CD4-positive, alpha-beta T cell (primary cell): ENCODE results near the gene MSL1. TPM values are rescaled to one million over a fixed set of nuclear protein-coding genes. Genes with fewer than 3 reads are reported as not detected.

Experiments
- ATAC-seq: fragments of 200-7000 bp; cut with Tn5 transposase; one replicate; pipeline ENCODE4 v1.10.0; 2022; ENCODE audit warnings: mild to moderate bottlenecking; ENCODE audit not compliant: poor library complexity
- CTCF ChIA-PET: fragments of 350-600 bp; sonication (Branson Sonifier 250); formaldehyde crosslinking; loops from one replicate; lab custom pipeline; 2021; ENCODE audit warnings: antibody characterized with exemption, inconsistent platforms; lab: Charles Lee
- POLR2A ChIA-PET: fragments of 350-600 bp; sonication (Branson Sonifier 250); formaldehyde crosslinking; loops from one replicate; lab custom pipeline; 2021; ENCODE audit warnings: antibody characterized with exemption, inconsistent platforms; lab: Charles Lee
- DNase-seq, 14 experiments: peaks; one replicate each; pipeline ENCODE4 v3.0.0-alpha.2; 2013 to 2020; ENCODE audit warnings: mixed read lengths in 2 of 14
- H3K27ac ChIP-seq, 2 donors: one replicate each; pipeline versions ENCODE4 v1.5.1 to v1.7.0; 2013; ENCODE audit warnings: low read length in 2 of 2, low read depth in 1 of 2, mild to moderate bottlenecking in 1 of 2
- H3K27me3 ChIP-seq, 2 experiments: 1 replicate in 1 of 2; 2 replicates in 1 of 2; pipeline versions ENCODE4 v1.6.1 to v1.7.0; 2013; ENCODE audit warnings: low read length in 2 of 2, control low read depth in 1 of 2, mild to moderate bottlenecking in 1 of 2, moderate library complexity in 1 of 2; ENCODE audit not compliant: insufficient read depth in 2 of 2, control insufficient read depth in 1 of 2
- H3K36me3 ChIP-seq: one replicate; pipeline ENCODE4 v1.6.1; 2013; ENCODE audit warnings: low read length, control low read depth; ENCODE audit not compliant: insufficient read depth
- H3K4me1 ChIP-seq: one replicate; pipeline ENCODE4 v1.6.1; 2013; ENCODE audit warnings: low read length, control low read depth; ENCODE audit not compliant: insufficient read depth
- H3K4me3 ChIP-seq: one replicate; pipeline ENCODE4 v1.5.1; 2013; ENCODE audit warnings: mild to moderate bottlenecking, low read length, moderate library complexity
- H3K9me3 ChIP-seq, 2 experiments: 1 replicate in 1 of 2; 2 replicates in 1 of 2; pipeline versions ENCODE4 v1.6.1 to v1.7.0; 2013; ENCODE audit warnings: low read length in 2 of 2, mild to moderate bottlenecking in 2 of 2, control low read depth in 1 of 2, moderate library complexity in 1 of 2; ENCODE audit not compliant: control insufficient read depth in 1 of 2, insufficient read depth in 1 of 2
- H3K27ac Mint-ChIP-seq: one replicate; pipeline ENCODE4 v1.8.0; 2020; ENCODE audit warnings: mixed read lengths
- H3K27me3 Mint-ChIP-seq: one replicate; pipeline ENCODE4 v1.8.0; 2021; ENCODE audit warnings: mixed read lengths
- H3K36me3 Mint-ChIP-seq: one replicate; pipeline ENCODE4 v1.8.0; 2021; ENCODE audit warnings: low read depth, mixed read lengths
- H3K4me1 Mint-ChIP-seq: one replicate; pipeline ENCODE4 v1.8.0; 2021; ENCODE audit warnings: low read depth, mixed read lengths
- H3K4me3 Mint-ChIP-seq: one replicate; pipeline ENCODE4 v1.8.0; 2020; ENCODE audit warnings: mild to moderate bottlenecking, mixed read lengths
- H3K9me3 Mint-ChIP-seq: one replicate; pipeline ENCODE4 v1.8.0; 2020; ENCODE audit warnings: mixed read lengths
- intact Hi-C, 2 experiments: fragments of 100-400 bp; cut with DNase I in 1 of 2; cut with micrococcal nuclease in 1 of 2; formaldehyde crosslinking; loops; one replicate each; pipeline versions ENCODE4 v1.15.1 to v1.9.0; 2023 to 2025; cut with DNase I, micrococcal nuclease
- total RNA-seq, 174 experiments: library from RNA in 2 of 174; stranded (reverse) in 2 of 174; gene quantifications; one replicate each; pipeline ENCODE4 v1.2.3 and lab custom pipeline; 2021 to 2026
- TF ChIP-seq, protein P1 (sequence below): fragments of 200-600 bp; IDR thresholded peaks from one replicate; pipeline ENCODE4 v1.8.0; 2022; ENCODE audit warnings: antibody characterized with exemption, mild to moderate bottlenecking

The MSL1 gene
- total RNA-seq, 2 experiments from 2014 or later: 77.0 to 79.2 TPM

DNA sequence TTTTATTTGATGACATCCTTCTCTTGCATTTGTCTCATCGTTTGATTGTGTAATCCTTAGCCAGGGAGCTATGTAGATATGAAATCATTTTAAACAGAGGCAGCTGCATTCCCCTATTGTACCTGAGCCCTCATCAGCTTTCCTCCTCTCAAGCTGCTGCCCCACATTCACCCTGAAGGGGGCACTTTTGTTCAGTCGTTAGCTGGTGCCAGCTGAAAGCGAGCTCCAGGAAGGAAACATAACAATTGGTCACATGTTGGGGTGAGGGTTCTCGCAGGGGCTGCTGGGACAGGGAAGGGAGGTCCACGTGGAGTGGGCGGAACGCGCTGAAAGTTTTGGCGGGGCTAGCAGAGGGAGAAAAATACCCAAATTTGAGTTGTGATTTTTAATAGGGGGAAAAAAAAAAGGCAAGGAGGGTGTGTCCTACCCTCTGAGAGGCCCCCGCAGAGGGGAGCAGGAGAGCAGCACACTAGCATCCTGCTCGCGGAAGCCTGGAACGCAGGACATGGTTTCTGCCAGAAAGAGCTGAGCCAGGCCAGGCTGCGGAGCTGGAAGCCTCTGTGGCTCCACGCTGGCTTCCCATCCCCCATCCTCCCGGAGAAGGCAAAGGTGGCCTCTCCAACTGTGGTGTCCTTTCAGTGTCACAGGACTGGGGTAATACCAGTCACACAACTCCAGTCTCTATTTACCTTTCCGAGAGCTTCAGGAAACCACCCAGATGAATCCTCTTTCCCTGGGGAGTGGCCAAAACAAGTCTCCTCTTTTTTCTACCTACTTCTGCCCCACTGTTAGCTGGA lies 8.5 kb upstream of the MSL1 start:
- Histone ChIP-seq H3K36me3 (no peaks in the 10 kb centered on the region), H3K9me3 (no peaks in the 10 kb centered on the region), H3K4me3 (peak overlapping the region; percentile 49), H3K4me1 (peaks cover 58% of the 10 kb centered on the region), H3K27ac (peak overlapping the region; percentile 13 to 50), H3K27me3 (no peaks in the 10 kb centered on the region)
- Mint-ChIP-seq H3K27ac (peak overlapping the region; percentile 99), H3K4me3 (peak overlapping the region; percentile 84), H3K36me3 (no peaks in the 10 kb centered on the region), H3K27me3 (no peaks in the 10 kb centered on the region), H3K9me3 (no peaks in the 10 kb centered on the region), H3K4me1 (peaks cover 56% of the 10 kb centered on the region)
- intact Hi-C loops: loop anchor here (1.0 to 5.0 kb wide), 8 partner anchors 17 to 77 kb away; partner anchors contain the start of genes CASC3 (in 2 of the 2), THRA (in 2 of the 2) and RAPGEFL1 (in 1 of the 2)
- DNase-seq (peak; percentile 85 to 96 (median 91)), ATAC-seq (peak; percentile 75)
- CTCF ChIA-PET: interaction anchor here (0.5 to 6.6 kb wide), 39 partner anchors 10 to 628 kb away, joined by 3 to 96 read pairs (median 5); partner anchors contain the start of genes CASC3, MED24, MSL1 and NR1D1
- TF ChIP-seq, protein P1, sequence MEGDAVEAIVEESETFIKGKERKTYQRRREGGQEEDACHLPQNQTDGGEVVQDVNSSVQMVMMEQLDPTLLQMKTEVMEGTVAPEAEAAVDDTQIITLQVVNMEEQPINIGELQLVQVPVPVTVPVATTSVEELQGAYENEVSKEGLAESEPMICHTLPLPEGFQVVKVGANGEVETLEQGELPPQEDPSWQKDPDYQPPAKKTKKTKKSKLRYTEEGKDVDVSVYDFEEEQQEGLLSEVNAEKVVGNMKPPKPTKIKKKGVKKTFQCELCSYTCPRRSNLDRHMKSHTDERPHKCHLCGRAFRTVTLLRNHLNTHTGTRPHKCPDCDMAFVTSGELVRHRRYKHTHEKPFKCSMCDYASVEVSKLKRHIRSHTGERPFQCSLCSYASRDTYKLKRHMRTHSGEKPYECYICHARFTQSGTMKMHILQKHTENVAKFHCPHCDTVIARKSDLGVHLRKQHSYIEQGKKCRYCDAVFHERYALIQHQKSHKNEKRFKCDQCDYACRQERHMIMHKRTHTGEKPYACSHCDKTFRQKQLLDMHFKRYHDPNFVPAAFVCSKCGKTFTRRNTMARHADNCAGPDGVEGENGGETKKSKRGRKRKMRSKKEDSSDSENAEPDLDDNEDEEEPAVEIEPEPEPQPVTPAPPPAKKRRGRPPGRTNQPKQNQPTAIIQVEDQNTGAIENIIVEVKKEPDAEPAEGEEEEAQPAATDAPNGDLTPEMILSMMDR: peak; percentile 72
- POLR2A ChIA-PET: interaction anchor here (0.6 to 6.6 kb wide), 34 partner anchors 8 to 464 kb away, joined by 3 to 335 read pairs (median 5); partner anchors contain the start of genes CASC3, MED24, MSL1 and NR1D1

DNA sequence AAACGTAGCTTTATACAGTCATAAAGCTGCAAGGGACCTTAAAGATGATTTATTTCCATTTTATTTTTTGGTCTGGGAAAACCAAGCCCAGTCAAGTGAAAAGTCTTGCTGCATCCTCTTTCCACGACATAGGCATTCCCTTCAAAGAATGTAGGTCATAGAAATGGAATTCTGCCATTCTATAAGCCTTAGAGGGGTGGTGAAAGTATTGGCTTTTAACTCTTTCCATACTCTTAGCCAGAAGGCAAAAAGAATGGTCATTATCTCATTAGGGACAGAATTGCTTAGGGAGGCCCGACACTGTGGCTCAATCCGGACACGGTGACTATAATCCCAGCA lies 7.9 kb upstream of the MSL1 start:
- Histone ChIP-seq H3K4me1 (peaks cover 52% of the 10 kb centered on the region), H3K27me3 (no peaks in the 10 kb centered on the region), H3K9me3 (no peaks in the 10 kb centered on the region), H3K4me3 (peak overlapping the region; percentile 49), H3K36me3 (no peaks in the 10 kb centered on the region), H3K27ac (peak overlapping the region; percentile 13 to 50)
- intact Hi-C loops: loop anchor here (1.0 to 5.0 kb wide), 8 partner anchors 18 to 77 kb away; partner anchors contain the start of genes CASC3 (in 2 of the 2), THRA (in 2 of the 2) and RAPGEFL1 (in 1 of the 2)
- CTCF ChIA-PET: interaction anchor here (0.8 to 6.6 kb wide), 22 partner anchors 10 to 301 kb away, joined by 3 to 96 read pairs (median 8); partner anchors contain the start of genes CASC3, MED24, MSL1 and NR1D1
- DNase-seq: no peak
- Mint-ChIP-seq H3K9me3 (no peaks in the 10 kb centered on the region), H3K27ac (no peak overlapping the region), H3K27me3 (no peaks in the 10 kb centered on the region), H3K36me3 (no peaks in the 10 kb centered on the region), H3K4me3 (peak overlapping the region; percentile 31), H3K4me1 (peaks cover 53% of the 10 kb centered on the region)
- POLR2A ChIA-PET: interaction anchor here (0.6 to 6.6 kb wide), 16 partner anchors 9 to 442 kb away, joined by 3 to 335 read pairs (median 9); partner anchors contain the start of genes CASC3, MED24, MSL1 and NR1D1
- TF ChIP-seq, protein P1: no peak
- ATAC-seq: no peak

DNA sequence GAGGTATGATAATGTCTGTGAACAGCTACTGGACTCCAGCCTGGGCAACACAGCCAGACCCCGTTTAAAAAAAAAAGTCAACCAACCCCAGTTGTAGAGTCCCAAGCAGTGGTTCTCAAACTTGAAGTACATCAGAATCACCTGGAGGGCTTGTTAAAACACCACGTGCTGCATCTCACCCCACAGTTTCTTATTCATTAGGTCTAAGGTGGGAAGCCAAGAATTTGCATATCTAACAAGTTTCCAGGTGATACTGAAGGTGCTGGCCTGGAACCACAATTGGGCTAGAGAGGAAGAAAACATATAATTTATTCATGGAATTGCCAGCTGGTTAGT lies 6.7 kb upstream of the MSL1 start:
- peaks cover 41% of the 10 kb centered on the region for H3K4me1 Mint-ChIP-seq
- Histone ChIP-seq H3K9me3 (no peaks in the 10 kb centered on the region), H3K27ac (no peak overlapping the region), H3K4me3 (no peak overlapping the region), H3K36me3 (no peaks in the 10 kb centered on the region), H3K4me1 (peaks cover 40% of the 10 kb centered on the region), H3K27me3 (no peaks in the 10 kb centered on the region)
- no peak overlapping the region for H3K27ac Mint-ChIP-seq
- DNase-seq: no peak
- no peak overlapping the region for H3K4me3 Mint-ChIP-seq
- ChIA-PET POLR2A (interaction anchor here (6.3 kb wide), 1 partner anchor 8 kb away, joined by 129 read pairs; the partner anchor contains the start of gene MSL1), CTCF (interaction anchor here (0.9 to 6.6 kb wide), 2 partner anchors 52 to 134 kb away, joined by 3 to 96 read pairs; partner anchors contain the start of gene PSMD3)
- intact Hi-C loops: no loop called here
- H3K36me3 Mint-ChIP-seq: no peaks in the 10 kb centered on the region
- H3K9me3 Mint-ChIP-seq: no peaks in the 10 kb centered on the region
- no peaks in the 10 kb centered on the region for H3K27me3 Mint-ChIP-seq
- TF ChIP-seq, protein P1: no peak
- no peak for ATAC-seq
